Colon (tissue), 2 donors: ENCODE results near the gene NCAPG2.

Source experiments
- FAIRE-seq: peaks from 2 replicates; lab custom pipeline; 2012; peaks lifted over from hg19 to GRCh38; lab: Jason Lieb, UNC
- donor health status: control.
- donor health status: control.

The NCAPG2 gene

GRCh38 chr7:158704524-158705233 lies at the start of gene NCAPG2:
NCAPG2 (minus strand) TSS chr7:158704804; CDS start chr7:158701899, 2,905 bp downstream.
- no peak for FAIRE-seq

- no peak for FAIRE-seq
These were observed 49.3 kb upstream of the NCAPG2 start for GRCh38 chr7:158753900-158754299.

GRCh38 chr7:158751751-158752150 lies 47.1 kb upstream of the NCAPG2 start:
- FAIRE-seq = no peak

GRCh38 chr7:158751199-158751598 lies 46.6 kb upstream of the NCAPG2 start:
- FAIRE-seq = no peak

GRCh38 chr7:158750702-158751101 lies 46.1 kb upstream of the NCAPG2 start:
- no peak for FAIRE-seq

- no peak for FAIRE-seq
These were observed 44.8 kb upstream of the NCAPG2 start for GRCh38 chr7:158749396-158749795.

- FAIRE-seq = no peak
These were observed 43.7 kb upstream of the NCAPG2 start for GRCh38 chr7:158748335-158748734.

- no peak for FAIRE-seq
These were observed 42.8 kb upstream of the NCAPG2 start for GRCh38 chr7:158747408-158747807.

GRCh38 chr7:158746957-158747356 lies 42.4 kb upstream of the NCAPG2 start:
- no peak for FAIRE-seq

- no peak for FAIRE-seq
These were observed 40.6 kb upstream of the NCAPG2 start for GRCh38 chr7:158745057-158745715.

GRCh38 chr7:158744070-158744469 lies 39.5 kb upstream of the NCAPG2 start:
- no peak for FAIRE-seq

GRCh38 chr7:158743219-158743618 lies 38.6 kb upstream of the NCAPG2 start:
- FAIRE-seq = no peak

GRCh38 chr7:158742065-158742821 lies 37.6 kb upstream of the NCAPG2 start:
- no peak for FAIRE-seq

GRCh38 chr7:158741294-158741666 lies 36.7 kb upstream of the NCAPG2 start:
- no peak for FAIRE-seq

GRCh38 chr7:158740657-158741293 lies 36.2 kb upstream of the NCAPG2 start:
- FAIRE-seq = no peak

- FAIRE-seq = no peak
These were observed 35.5 kb upstream of the NCAPG2 start for GRCh38 chr7:158740013-158740656.

GRCh38 chr7:158738841-158739240 lies 34.2 kb upstream of the NCAPG2 start:
- no peak for FAIRE-seq

GRCh38 chr7:158737064-158737695 lies 32.6 kb upstream of the NCAPG2 start:
- FAIRE-seq = no peak

GRCh38 chr7:158735935-158736334 lies 31.3 kb upstream of the NCAPG2 start:
- no peak for FAIRE-seq

GRCh38 chr7:158734861-158735260 lies 30.3 kb upstream of the NCAPG2 start:
- FAIRE-seq = no peak

GRCh38 chr7:158733775-158734494 lies 29.3 kb upstream of the NCAPG2 start:
- FAIRE-seq = no peak
